ENCODE measurements around the gene HES2.

HES2 gene

GRCh38 chr1:6461051-6461530 lies 41.4 kb upstream of the HES2 start:
- peaks cover 43% of the 10 kb centered on the region for H3K27me3 ChIP-seq (ENCODE audit: insufficient read depth, poor library complexity, severe bottlenecking)
- H3K4me3 ChIP-seq (replicated peaks; ENCODE audit: insufficient read depth, low read length): no peak overlapping the region
- H3K27ac ChIP-seq (replicated peaks): no peak overlapping the region
- TF ChIP-seq CTCF (IDR thresholded peaks at IDR 0.05; ENCODE audit: insufficient read depth, low read length) (no peak), GABPA (IDR thresholded peaks at IDR 0.05; ENCODE audit: low read depth) (no peak), SPI1 (IDR thresholded peaks at IDR 0.05; ENCODE audit: borderline replicate concordance, low read depth) (no peak), REST (IDR thresholded peaks at IDR 0.05; ENCODE audit: insufficient replicate concordance, low read depth) (no peak), POLR2AphosphoS5 (IDR thresholded peaks at IDR 0.05; ENCODE audit: low read depth) (no peak)
- DNase-seq (ENCODE audit: low read depth in 1 of 2, low spot score in 1 of 2): no peak

- Histone ChIP-seq H3K27ac (replicated peaks) (no peak overlapping the region), H3K27me3 (ENCODE audit: insufficient read depth, poor library complexity, severe bottlenecking) (peaks cover 42% of the 10 kb centered on the region), H3K4me3 (replicated peaks; ENCODE audit: insufficient read depth, low read length) (no peak overlapping the region)
- no peak for DNase-seq (ENCODE audit: low read depth in 1 of 2, low spot score in 1 of 2)
- no peak for TF ChIP-seq REST (IDR thresholded peaks at IDR 0.05; ENCODE audit: insufficient replicate concordance, low read depth)
- no peak for TF ChIP-seq SPI1 (IDR thresholded peaks at IDR 0.05; ENCODE audit: borderline replicate concordance, low read depth)
- TF ChIP-seq GABPA (IDR thresholded peaks at IDR 0.05; ENCODE audit: low read depth): no peak
- no peak for TF ChIP-seq CTCF (IDR thresholded peaks at IDR 0.05; ENCODE audit: insufficient read depth, low read length)
- no peak for TF ChIP-seq POLR2AphosphoS5 (IDR thresholded peaks at IDR 0.05; ENCODE audit: low read depth)
Observed at GRCh38 chr1:6460301-6461050, 40.8 kb upstream of the HES2 start.

GRCh38 chr1:6459850-6460265 lies 40.1 kb upstream of the HES2 start:
- Histone ChIP-seq H3K27ac (replicated peaks) (no peak overlapping the region), H3K27me3 (ENCODE audit: insufficient read depth, poor library complexity, severe bottlenecking) (peaks cover 39% of the 10 kb centered on the region), H3K4me3 (replicated peaks; ENCODE audit: insufficient read depth, low read length) (no peak overlapping the region)
- TF ChIP-seq SPI1 (IDR thresholded peaks at IDR 0.05; ENCODE audit: borderline replicate concordance, low read depth) (no peak), CTCF (IDR thresholded peaks at IDR 0.05; ENCODE audit: insufficient read depth, low read length) (no peak), GABPA (IDR thresholded peaks at IDR 0.05; ENCODE audit: low read depth) (no peak), POLR2AphosphoS5 (IDR thresholded peaks at IDR 0.05; ENCODE audit: low read depth) (no peak), REST (IDR thresholded peaks at IDR 0.05; ENCODE audit: insufficient replicate concordance, low read depth) (no peak)
- DNase-seq (ENCODE audit: low read depth in 1 of 2, low spot score in 1 of 2): no peak
